Stimulated activated effector memory CD8-positive, alpha-beta T cell treated with anti-CD3 and anti-CD28 coated beads, Interleukin-12 subunit alpha, Interleukin-12 subunit beta, amount 100 ng/mL, for 72 hours (primary cell): ENCODE data around the gene ABCC11.

Experiments
- ATAC-seq: fragments of 150-1000 bp; cut with Tn5 transposase; 2 replicates; pipeline ENCODE4 v1.10.0; 2021
- DNase-seq, 2 donors: peaks; one replicate each; pipeline ENCODE4 v3.0.0; 2021 to 2022; ENCODE audit warnings: low spot score in 2 of 2
- H3K27ac Mint-ChIP-seq: one replicate; pipeline ENCODE4 v1.8.0; 2022; ENCODE audit warnings: mild to moderate bottlenecking, mixed read lengths
- H3K36me3 Mint-ChIP-seq: one replicate; pipeline ENCODE4 v1.8.0; 2022; ENCODE audit warnings: mild to moderate bottlenecking, mixed read lengths
- H3K4me1 Mint-ChIP-seq: one replicate; pipeline ENCODE4 v1.8.0; 2022; ENCODE audit warnings: mixed read lengths
- H3K4me3 Mint-ChIP-seq: one replicate; pipeline ENCODE4 v1.8.0; 2022; ENCODE audit warnings: mild to moderate bottlenecking, mixed read lengths
- H3K9me3 Mint-ChIP-seq: one replicate; pipeline ENCODE4 v1.8.0; 2022; ENCODE audit warnings: mixed read lengths

ABCC11 gene

GRCh38 chr16:48165961-48166578 is 81.3 kb downstream of the ABCC11 start:
- ATAC-seq (no peak), DNase-seq (no peak)
- Mint-ChIP-seq H3K9me3 (no peaks in the 10 kb centered on the region), H3K36me3 (no peaks in the 10 kb centered on the region), H3K4me3 (no peak overlapping the region), H3K27ac (no peak overlapping the region), H3K4me1 (peaks cover 7% of the 10 kb centered on the region)

- no peak overlapping the region for H3K27ac Mint-ChIP-seq
- H3K36me3 Mint-ChIP-seq = no peaks in the 10 kb centered on the region
- H3K4me3 Mint-ChIP-seq = no peak overlapping the region
- peaks cover 7% of the 10 kb centered on the region for H3K4me1 Mint-ChIP-seq
- peak; percentile 85 for ATAC-seq
- DNase-seq = peak; percentile 68 to 84
- H3K9me3 Mint-ChIP-seq = no peaks in the 10 kb centered on the region
Measured at GRCh38 chr16:48164907-48165715, 82.2 kb downstream of the ABCC11 start.

GRCh38 chr16:48162839-48163410 is 84.4 kb downstream of the ABCC11 start:
- H3K9me3 Mint-ChIP-seq = no peaks in the 10 kb centered on the region
- peaks cover 17% of the 10 kb centered on the region for H3K4me1 Mint-ChIP-seq
- no peak overlapping the region for H3K27ac Mint-ChIP-seq
- ATAC-seq (no peak), DNase-seq (no peak)
- H3K36me3 Mint-ChIP-seq = peaks cover 7% of the 10 kb centered on the region
- H3K4me3 Mint-ChIP-seq = no peak overlapping the region

- H3K4me3 Mint-ChIP-seq = no peak overlapping the region
- ATAC-seq = no peak
- H3K9me3 Mint-ChIP-seq = no peaks in the 10 kb centered on the region
- H3K4me1 Mint-ChIP-seq = peaks cover 27% of the 10 kb centered on the region
- no peak for DNase-seq
- no peak overlapping the region for H3K27ac Mint-ChIP-seq
- H3K36me3 Mint-ChIP-seq = peaks cover 11% of the 10 kb centered on the region
Measured at GRCh38 chr16:48161906-48162305, 85.4 kb downstream of the ABCC11 start.

- DNase-seq (no peak), ATAC-seq (no peak)
- Mint-ChIP-seq H3K4me1 (peaks cover 29% of the 10 kb centered on the region), H3K36me3 (peaks cover 11% of the 10 kb centered on the region), H3K9me3 (no peaks in the 10 kb centered on the region), H3K27ac (no peak overlapping the region), H3K4me3 (no peak overlapping the region)
Measured at GRCh38 chr16:48160575-48160974, 86.8 kb downstream of the ABCC11 start.

- Mint-ChIP-seq H3K9me3 (no peaks in the 10 kb centered on the region), H3K27ac (peak overlapping the region; percentile 86), H3K4me3 (peak overlapping the region; percentile 13), H3K36me3 (peaks cover 11% of the 10 kb centered on the region), H3K4me1 (peaks cover 22% of the 10 kb centered on the region)
- peak in 1 of 2 donors; percentile 55 for DNase-seq
- peak; percentile 92 for ATAC-seq
Measured at GRCh38 chr16:48158296-48158695, 89.0 kb downstream of the ABCC11 start.

GRCh38 chr16:48157794-48158193 is 89.5 kb downstream of the ABCC11 start:
- peak overlapping the region; percentile 13 for H3K4me3 Mint-ChIP-seq

GRCh38 chr16:48157302-48157701 is 90.0 kb downstream of the ABCC11 start:
- H3K9me3 Mint-ChIP-seq = no peaks in the 10 kb centered on the region
- ATAC-seq (no peak), DNase-seq (no peak)
- peak overlapping the region; percentile 86 for H3K27ac Mint-ChIP-seq
- peak overlapping the region; percentile 13 for H3K4me3 Mint-ChIP-seq
- H3K36me3 Mint-ChIP-seq = peaks cover 11% of the 10 kb centered on the region
- peaks cover 22% of the 10 kb centered on the region for H3K4me1 Mint-ChIP-seq

More at GRCh38 chr16:48157794-48158193, 89.5 kb downstream of the ABCC11 start:
- ATAC-seq (peak; percentile 65), DNase-seq (no peak)
- H3K27ac Mint-ChIP-seq = peak overlapping the region; percentile 86
- peaks cover 11% of the 10 kb centered on the region for H3K36me3 Mint-ChIP-seq
- H3K4me1 Mint-ChIP-seq = peaks cover 22% of the 10 kb centered on the region
- H3K9me3 Mint-ChIP-seq = no peaks in the 10 kb centered on the region

- Mint-ChIP-seq H3K9me3 (no peaks in the 10 kb centered on the region), H3K36me3 (peaks cover 11% of the 10 kb centered on the region), H3K27ac (peak overlapping the region; percentile 86), H3K4me1 (peaks cover 22% of the 10 kb centered on the region), H3K4me3 (no peak overlapping the region)
- DNase-seq (peak; percentile 76 to 90), ATAC-seq (peak; percentile 42)
Measured at GRCh38 chr16:48156790-48157209, 90.5 kb downstream of the ABCC11 start.

- Mint-ChIP-seq H3K27ac (no peak within 1 kb of the TSS), H3K9me3 (no peaks in the 10 kb centered on the region), H3K4me1 (peaks cover 22% of the 10 kb centered on the region), H3K4me3 (no peak within 1 kb of the TSS), H3K36me3 (peaks cover 11% of the 10 kb centered on the region)
- no peak for DNase-seq
- ATAC-seq = no peak
Measured at GRCh38 chr16:48155926-48156789, 91.2 kb downstream of the ABCC11 start, which contains the start of gene ABCC12. Gene ABCC12 (minus strand): TSS chr16:48155993. CDS start chr16:48146424, 9,569 bp downstream.

GRCh38 chr16:48153774-48154173 is 93.6 kb downstream of the ABCC11 start:
- peaks cover 21% of the 10 kb centered on the region for H3K4me1 Mint-ChIP-seq
- ATAC-seq (no peak), DNase-seq (no peak)
- no peak overlapping the region for H3K4me3 Mint-ChIP-seq
- H3K9me3 Mint-ChIP-seq = peaks cover 6% of the 10 kb centered on the region
- H3K27ac Mint-ChIP-seq = no peak overlapping the region
- H3K36me3 Mint-ChIP-seq = peaks cover 11% of the 10 kb centered on the region

GRCh38 chr16:48152226-48152625 is 95.1 kb downstream of the ABCC11 start:
- H3K27ac Mint-ChIP-seq = no peak overlapping the region
- DNase-seq = no peak
- H3K4me3 Mint-ChIP-seq = no peak overlapping the region
- no peaks in the 10 kb centered on the region for H3K36me3 Mint-ChIP-seq
- ATAC-seq = no peak
- H3K9me3 Mint-ChIP-seq = peaks cover 8% of the 10 kb centered on the region
- H3K4me1 Mint-ChIP-seq = peaks cover 5% of the 10 kb centered on the region

- H3K9me3 Mint-ChIP-seq = peaks cover 8% of the 10 kb centered on the region
- ATAC-seq = no peak
- H3K4me1 Mint-ChIP-seq = no peaks in the 10 kb centered on the region
- no peak overlapping the region for H3K4me3 Mint-ChIP-seq
- H3K27ac Mint-ChIP-seq = no peak overlapping the region
- no peak for DNase-seq
- no peaks in the 10 kb centered on the region for H3K36me3 Mint-ChIP-seq
Measured at GRCh38 chr16:48150707-48151106, 96.6 kb downstream of the ABCC11 start.

GRCh38 chr16:48146710-48147109 is 100.6 kb downstream of the ABCC11 start:
- H3K4me1 Mint-ChIP-seq = no peaks in the 10 kb centered on the region
- ATAC-seq = peak; percentile 28

GRCh38 chr16:48146131-48146530 is 101.2 kb downstream of the ABCC11 start:
- Mint-ChIP-seq H3K27ac (no peak overlapping the region), H3K9me3 (peaks cover 8% of the 10 kb centered on the region), H3K4me3 (no peak overlapping the region), H3K36me3 (no peaks in the 10 kb centered on the region), H3K4me1 (no peaks in the 10 kb centered on the region)
- ATAC-seq = no peak
- no peak for DNase-seq

More at GRCh38 chr16:48146710-48147109, 100.6 kb downstream of the ABCC11 start:
- no peak overlapping the region for H3K4me3 Mint-ChIP-seq
- DNase-seq = no peak
- no peak overlapping the region for H3K27ac Mint-ChIP-seq
- peaks cover 8% of the 10 kb centered on the region for H3K9me3 Mint-ChIP-seq
- no peaks in the 10 kb centered on the region for H3K36me3 Mint-ChIP-seq
